Esophagus muscularis mucosa (tissue), 4 donors: ENCODE data around the gene SMCR8. TPM values are rescaled to one million over a fixed set of nuclear protein-coding genes. Genes with fewer than 3 reads are reported as not detected.
"Not testable (repeated sequence)": the region's sequence is repeated elsewhere in the genome, so short reads cannot be mapped to it uniquely, and the experiment has no call there.

Experiments
- DNase-seq: peaks from one replicate; pipeline ENCODE4 v3.0.0-alpha.2; 2017; ENCODE audit errors: extremely low spot score
- H3K27ac ChIP-seq, 4 donors: fragments of 200-600 bp; sonication (generic); replicated peaks in 1 of 4; 1 replicate in 3 of 4; 2 replicates in 1 of 4; pipeline ENCODE4 v1.5.1; 2016 to 2019; ENCODE audit warnings: mild to moderate bottlenecking in 1 of 4
- H3K27me3 ChIP-seq, 4 donors: fragments of 200-600 bp; sonication (generic); one replicate each; pipeline versions ENCODE4 v1.5.1 to v1.6.0; 2016 to 2019
- H3K36me3 ChIP-seq, 4 donors: fragments of 200-600 bp; sonication (generic); one replicate each; pipeline ENCODE4 v1.5.1; 2016 to 2019
- H3K4me1 ChIP-seq, 4 donors: fragments of 200-600 bp; sonication (generic); one replicate each; pipeline ENCODE4 v1.5.1; 2016 to 2019
- H3K4me3 ChIP-seq, 4 donors: fragments of 200-600 bp; sonication (generic); 1 replicate in 2 of 4; 2 replicates in 2 of 4; pipeline ENCODE4 v1.5.1; 2016 to 2019; ENCODE audit warnings: mild to moderate bottlenecking in 4 of 4, moderate library complexity in 1 of 4
- H3K9me3 ChIP-seq, 4 donors: fragments of 200-600 bp; sonication (generic); 1 replicate in 3 of 4; 2 replicates in 1 of 4; pipeline ENCODE4 v1.5.1; 2016 to 2019
- EP300 ChIP-seq: sonication (generic); formaldehyde crosslinking; IDR thresholded peaks from one replicate; pipeline ENCODE4 v1.6.1; 2017; ENCODE audit warnings: antibody characterized with exemption
- POLR2A ChIP-seq: fragments of 450-650 bp; IDR thresholded peaks from one replicate; pipeline ENCODE4 v1.6.1; 2017; ENCODE audit warnings: antibody characterized with exemption, moderate library complexity, mild to moderate bottlenecking, low read depth
- POLR2AphosphoS5 ChIP-seq, 2 donors: sonication (generic); formaldehyde crosslinking; IDR thresholded peaks; one replicate each; pipeline ENCODE4 v1.6.1; 2017; ENCODE audit warnings: antibody characterized with exemption in 2 of 2
- WGBS: methylation state at CpG from one replicate; pipeline ENCODE4 v1.1.5; 2018; 5-methylcytosine and 5-hydroxymethylcytosine counted together
- intact Hi-C: fragments of 100-400 bp; cut with DNase I; formaldehyde crosslinking; loops from one replicate; pipeline ENCODE4 v1.15.1; 2023
- total RNA-seq, 4 donors: library from RNA; depleted of rRNA; stranded (reverse); fragments of >200 nt; gene quantifications; one replicate each; pipeline versions ENCODE4 v1.1.0 to v1.2.1, GENCODE V29; 2016
- TF ChIP-seq, protein P1 (sequence below), 3 experiments: fragments of 200-600 bp in 2 of 3; fragments of 450-650 bp in 1 of 3; sonication (generic) in 2 of 3; IDR thresholded peaks; one replicate each; pipeline ENCODE4 v1.5.1; 2017 to 2019; ENCODE audit warnings: antibody characterized with exemption in 3 of 3, mild to moderate bottlenecking in 2 of 3, moderate library complexity in 1 of 3

The SMCR8 gene
- total RNA-seq, 4 donors from 2014 or later = 13.3 to 20.5 (median 17.3) TPM

- intact Hi-C loops = no loop called here
- H3K9me3 ChIP-seq = no peaks in the 10 kb centered on the region
- WGBS = 92% methylated on average over 11 of the region's 11 CpGs
- H3K27ac ChIP-seq = no peak overlapping the region
- TF ChIP-seq POLR2A (no peak), POLR2AphosphoS5 (IDR thresholded peaks at IDR 0.05) (no peak), EP300 (no peak)
- TF ChIP-seq, protein P1, sequence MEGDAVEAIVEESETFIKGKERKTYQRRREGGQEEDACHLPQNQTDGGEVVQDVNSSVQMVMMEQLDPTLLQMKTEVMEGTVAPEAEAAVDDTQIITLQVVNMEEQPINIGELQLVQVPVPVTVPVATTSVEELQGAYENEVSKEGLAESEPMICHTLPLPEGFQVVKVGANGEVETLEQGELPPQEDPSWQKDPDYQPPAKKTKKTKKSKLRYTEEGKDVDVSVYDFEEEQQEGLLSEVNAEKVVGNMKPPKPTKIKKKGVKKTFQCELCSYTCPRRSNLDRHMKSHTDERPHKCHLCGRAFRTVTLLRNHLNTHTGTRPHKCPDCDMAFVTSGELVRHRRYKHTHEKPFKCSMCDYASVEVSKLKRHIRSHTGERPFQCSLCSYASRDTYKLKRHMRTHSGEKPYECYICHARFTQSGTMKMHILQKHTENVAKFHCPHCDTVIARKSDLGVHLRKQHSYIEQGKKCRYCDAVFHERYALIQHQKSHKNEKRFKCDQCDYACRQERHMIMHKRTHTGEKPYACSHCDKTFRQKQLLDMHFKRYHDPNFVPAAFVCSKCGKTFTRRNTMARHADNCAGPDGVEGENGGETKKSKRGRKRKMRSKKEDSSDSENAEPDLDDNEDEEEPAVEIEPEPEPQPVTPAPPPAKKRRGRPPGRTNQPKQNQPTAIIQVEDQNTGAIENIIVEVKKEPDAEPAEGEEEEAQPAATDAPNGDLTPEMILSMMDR (IDR thresholded peaks at IDR 0.05) = no peak
- H3K27me3 ChIP-seq = no peaks in the 10 kb centered on the region
- DNase-seq = no peak
- no peak overlapping the region for H3K4me3 ChIP-seq
- H3K36me3 ChIP-seq = peaks cover 73 to 99% (median 93%) of the 10 kb centered on the region in 4 donors
- H3K4me1 ChIP-seq = no peaks in the 10 kb centered on the region
Observed at GRCh38 chr17:18285296-18285695, 29.8 kb upstream of the SMCR8 start.

GRCh38 chr17:18291718-18292540, 23.2 kb upstream of the SMCR8 start:
- intact Hi-C loops = no loop called here
- Histone ChIP-seq H3K27me3 (no peaks in the 10 kb centered on the region), H3K4me3 (no peak overlapping the region), H3K36me3 (peaks cover 60 to 99% (median 87%) of the 10 kb centered on the region in 4 donors), H3K27ac (no peak overlapping the region), H3K4me1 (no peaks in the 10 kb centered on the region), H3K9me3 (no peaks in the 10 kb centered on the region)
- WGBS = 91% methylated on average over 15 of the region's 15 CpGs
- TF ChIP-seq POLR2A (no peak), POLR2AphosphoS5 (IDR thresholded peaks at IDR 0.05) (no peak), EP300 (no peak)
- TF ChIP-seq, protein P1 (IDR thresholded peaks at IDR 0.05) = no peak
- no peak for DNase-seq

DNA sequence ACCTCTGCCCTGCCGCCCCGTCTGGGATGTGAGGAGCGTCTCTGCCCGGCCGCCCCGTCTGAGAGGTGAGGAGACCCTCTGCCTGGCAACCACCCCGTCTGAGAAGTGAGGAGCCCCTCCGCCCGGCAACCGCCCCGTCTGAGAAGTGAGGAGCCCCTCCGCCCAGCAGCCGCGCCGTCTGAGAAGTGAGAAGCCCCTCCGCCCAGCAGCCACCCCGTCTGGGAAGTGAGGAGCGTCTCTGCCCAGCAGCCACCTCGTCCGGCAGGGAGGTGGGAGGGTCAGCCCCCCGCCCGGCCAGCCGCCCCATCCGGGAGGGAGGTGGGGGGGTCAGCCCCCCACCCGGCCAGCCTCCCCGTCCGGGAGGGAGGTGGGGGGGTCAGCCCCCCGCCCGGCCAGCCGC, 17.0 kb upstream of the SMCR8 start:
- peaks cover 49 to 97% (median 81%) of the 10 kb centered on the region in 4 donors for H3K36me3 ChIP-seq
- H3K27me3 ChIP-seq, H3K4me3 ChIP-seq, H3K4me1 ChIP-seq, intact Hi-C loops, H3K27ac ChIP-seq, DNase-seq, H3K9me3 ChIP-seq: not testable (repeated sequence)
- no CpG with 5 or more reads among the region's 30 CpGs for WGBS

GRCh38 chr17:18300725-18301480, 14.2 kb upstream of the SMCR8 start:
- WGBS = 74% methylated on average over 8 of the region's 8 CpGs
- H3K27me3 ChIP-seq = no peaks in the 10 kb centered on the region
- TF ChIP-seq EP300 = no peak
- TF ChIP-seq, protein P1 (IDR thresholded peaks at IDR 0.05) = no peak
- no peak for TF ChIP-seq POLR2AphosphoS5 (IDR thresholded peaks at IDR 0.05)
- no peak for TF ChIP-seq POLR2A
- H3K36me3 ChIP-seq = peaks cover 51 to 97% (median 87%) of the 10 kb centered on the region in 4 donors
- DNase-seq = no peak
- intact Hi-C loops = no loop called here
- H3K4me1 ChIP-seq = no peaks in the 10 kb centered on the region
- no peak overlapping the region for H3K4me3 ChIP-seq
- H3K9me3 ChIP-seq = no peaks in the 10 kb centered on the region
- H3K27ac ChIP-seq = no peak overlapping the region

DNA sequence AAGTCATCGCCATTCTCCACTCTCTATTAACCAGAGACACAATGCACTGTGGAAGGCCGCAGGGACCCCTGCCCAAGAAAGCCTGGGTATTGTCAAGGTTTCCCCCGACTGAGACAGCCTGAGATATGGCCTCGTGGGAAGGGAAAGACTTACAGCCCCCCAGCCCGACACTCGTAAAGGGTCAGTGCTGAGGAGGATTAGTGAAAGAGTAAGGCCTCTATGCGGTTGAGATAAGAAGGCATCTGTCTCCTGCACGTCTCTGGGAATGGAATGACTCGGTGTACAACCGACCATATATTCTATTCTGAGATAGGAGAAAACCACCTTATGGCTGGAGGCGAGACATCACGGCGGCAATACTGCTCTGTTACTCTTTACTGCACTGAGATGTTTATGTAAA, 11.9 kb upstream of the SMCR8 start:
- H3K4me1 ChIP-seq, DNase-seq, H3K27me3 ChIP-seq, H3K4me3 ChIP-seq, H3K9me3 ChIP-seq, H3K27ac ChIP-seq, intact Hi-C loops: not testable (repeated sequence)
- H3K36me3 ChIP-seq = peaks cover 71 to 100% (median 98%) of the 10 kb centered on the region in 4 donors
- WGBS = 88% methylated on average over 13 of the region's 13 CpGs
